Nephron (organoid): ENCODE data around the gene SLCO4C1.

ENCODE experiments used
- H3K27ac Mint-ChIP-seq, 3 experiments: 2 replicates each; pipeline ENCODE4 v1.8.0; 2020; ENCODE audit warnings: mixed read lengths in 3 of 3, mild to moderate bottlenecking in 2 of 3, moderate library complexity in 1 of 3
- H3K27me3 Mint-ChIP-seq: 2 replicates; pipeline ENCODE4 v1.8.0; 2021; ENCODE audit warnings: low read depth, mild to moderate bottlenecking, moderate library complexity, mixed read lengths
- H3K36me3 Mint-ChIP-seq: 2 replicates; pipeline ENCODE4 v1.8.0; 2020; ENCODE audit warnings: low read depth, mixed read lengths
- H3K4me1 Mint-ChIP-seq: 2 replicates; pipeline ENCODE4 v1.8.0; 2020; ENCODE audit warnings: mixed read lengths
- H3K4me3 Mint-ChIP-seq, 3 experiments: 2 replicates each; pipeline ENCODE4 v1.8.0; 2020; ENCODE audit warnings: mild to moderate bottlenecking in 3 of 3, mixed read lengths in 3 of 3, moderate library complexity in 2 of 3
- H3K9me3 Mint-ChIP-seq: 2 replicates; pipeline ENCODE4 v1.8.0; 2020; ENCODE audit warnings: mixed read lengths
- CTCF ChIP-seq, 3 experiments: fragments of 200-600 bp; sonication (generic); IDR thresholded peaks; one replicate each; pipeline ENCODE4 v1.5.0; 2021; ENCODE audit warnings: antibody characterized with exemption in 3 of 3; ENCODE audit not compliant: unreplicated experiment in 3 of 3

Gene SLCO4C1

GRCh38 chr5:102283102-102283797, 12.8 kb downstream of the SLCO4C1 start:
- Mint-ChIP-seq H3K36me3 (no peaks in the 10 kb centered on the region), H3K4me1 (no peaks in the 10 kb centered on the region), H3K4me3 (no peak overlapping the region), H3K27ac (no peak overlapping the region), H3K27me3 (no peaks in the 10 kb centered on the region), H3K9me3 (no peaks in the 10 kb centered on the region)
- no peak for TF ChIP-seq CTCF (IDR thresholded peaks at IDR 0.05; ENCODE audit: unreplicated experiment in 3 of 3)

GRCh38 chr5:102279711-102280110, 16.4 kb downstream of the SLCO4C1 start:
- Mint-ChIP-seq H3K36me3 (no peaks in the 10 kb centered on the region), H3K27ac (no peak overlapping the region), H3K4me3 (no peak overlapping the region), H3K9me3 (no peaks in the 10 kb centered on the region), H3K27me3 (no peaks in the 10 kb centered on the region), H3K4me1 (no peaks in the 10 kb centered on the region)
- no peak for TF ChIP-seq CTCF (IDR thresholded peaks at IDR 0.05; ENCODE audit: unreplicated experiment in 3 of 3)

- Mint-ChIP-seq H3K4me3 (no peak overlapping the region), H3K4me1 (no peaks in the 10 kb centered on the region), H3K27me3 (no peaks in the 10 kb centered on the region), H3K27ac (no peak overlapping the region), H3K36me3 (no peaks in the 10 kb centered on the region), H3K9me3 (no peaks in the 10 kb centered on the region)
- TF ChIP-seq CTCF (IDR thresholded peaks at IDR 0.05; ENCODE audit: unreplicated experiment in 3 of 3), result no peak
Observed at GRCh38 chr5:102278231-102278630, 17.9 kb downstream of the SLCO4C1 start.

- H3K27me3 Mint-ChIP-seq, result no peaks in the 10 kb centered on the region
- H3K27ac Mint-ChIP-seq, result no peak overlapping the region
- no peak overlapping the region for H3K4me3 Mint-ChIP-seq
- no peaks in the 10 kb centered on the region for H3K9me3 Mint-ChIP-seq
- no peaks in the 10 kb centered on the region for H3K36me3 Mint-ChIP-seq
- TF ChIP-seq CTCF (IDR thresholded peaks at IDR 0.05; ENCODE audit: unreplicated experiment in 3 of 3), result no peak
- no peaks in the 10 kb centered on the region for H3K4me1 Mint-ChIP-seq
Observed at GRCh38 chr5:102277144-102277543, 18.9 kb downstream of the SLCO4C1 start.

- no peak for TF ChIP-seq CTCF (IDR thresholded peaks at IDR 0.05; ENCODE audit: unreplicated experiment in 3 of 3)
- H3K4me3 Mint-ChIP-seq, result no peak overlapping the region
- no peak overlapping the region for H3K27ac Mint-ChIP-seq
- H3K9me3 Mint-ChIP-seq, result peaks cover 27% of the 10 kb centered on the region
- no peaks in the 10 kb centered on the region for H3K27me3 Mint-ChIP-seq
- H3K36me3 Mint-ChIP-seq, result peaks cover 18% of the 10 kb centered on the region
- H3K4me1 Mint-ChIP-seq, result no peaks in the 10 kb centered on the region
Observed at GRCh38 chr5:102271759-102272158, 24.3 kb downstream of the SLCO4C1 start.

- Mint-ChIP-seq H3K27ac (no peak overlapping the region), H3K9me3 (peaks cover 27% of the 10 kb centered on the region), H3K4me1 (no peaks in the 10 kb centered on the region), H3K36me3 (peaks cover 18% of the 10 kb centered on the region), H3K4me3 (no peak overlapping the region), H3K27me3 (no peaks in the 10 kb centered on the region)
- no peak for TF ChIP-seq CTCF (IDR thresholded peaks at IDR 0.05; ENCODE audit: unreplicated experiment in 3 of 3)
Observed at GRCh38 chr5:102270036-102270435, 26.0 kb downstream of the SLCO4C1 start.
